GM23338 (cell line): ENCODE measurements around the gene TRPM1. TPM values are rescaled to one million over a fixed set of nuclear protein-coding genes. Genes with fewer than 3 reads are reported as not detected.

ENCODE experiments used
- ATAC-seq: fragments of 200-7000 bp; cut with Tn5 transposase; 3 replicates; pipeline ENCODE4 v1.9.1; 2020
- DNase-seq: peaks from one replicate; pipeline ENCODE4 v3.0.0-alpha.2; 2015; ENCODE audit warnings: low spot score
- H2AFZ ChIP-seq: fragments of 200-600 bp; sonication (generic); 2 replicates; pipeline ENCODE4 v1.8.0; 2016; ENCODE audit warnings: antibody characterized with exemption, mild to moderate bottlenecking, moderate library complexity
- H3F3A ChIP-seq: fragments of 200-600 bp; sonication (generic); replicated peaks from 2 replicates; pipeline ENCODE4 v1.8.0; 2017; ENCODE audit warnings: antibody characterized with exemption, mixed run types, low read depth
- H3K27ac ChIP-seq: fragments of 200-600 bp; sonication (generic); 2 replicates; pipeline ENCODE4 v1.6.1; 2016; ENCODE audit warnings: low read depth
- H3K27me3 ChIP-seq: fragments of 200-600 bp; sonication (generic); 2 replicates; pipeline ENCODE4 v1.8.0; 2016; ENCODE audit warnings: mild to moderate bottlenecking, mixed run types, moderate library complexity; ENCODE audit not compliant: insufficient read depth
- H3K36me3 ChIP-seq: fragments of 200-600 bp; sonication (generic); 2 replicates; pipeline ENCODE4 v1.8.0; 2016; ENCODE audit warnings: mild to moderate bottlenecking; ENCODE audit not compliant: insufficient read depth
- H3K4me1 ChIP-seq: fragments of 200-600 bp; sonication (generic); 2 replicates; pipeline ENCODE4 v1.8.0; 2016; ENCODE audit warnings: mild to moderate bottlenecking, moderate library complexity; ENCODE audit not compliant: insufficient read depth
- H3K4me2 ChIP-seq: fragments of 200-600 bp; sonication (generic); 2 replicates; pipeline ENCODE4 v1.7.1; 2017; ENCODE audit warnings: mixed run types
- H3K4me3 ChIP-seq: fragments of 200-600 bp; sonication (generic); 2 replicates; pipeline ENCODE4 v1.6.1; 2016; ENCODE audit warnings: mixed run types
- H3K79me2 ChIP-seq: fragments of 200-600 bp; sonication (generic); replicated peaks from 2 replicates; pipeline ENCODE4 v1.8.0; 2017; ENCODE audit warnings: mild to moderate bottlenecking; ENCODE audit not compliant: insufficient read depth
- H3K9me2 ChIP-seq: fragments of 200-600 bp; sonication (generic); 2 replicates; pipeline ENCODE4 v1.8.0; 2017; ENCODE audit not compliant: insufficient read depth
- H4K20me1 ChIP-seq: fragments of 200-600 bp; sonication (generic); replicated peaks from 2 replicates; pipeline ENCODE4 v1.8.0; 2017; ENCODE audit warnings: mild to moderate bottlenecking; ENCODE audit not compliant: insufficient read depth
- H3K27ac Mint-ChIP-seq: 2 replicates; pipeline ENCODE4 v1.8.0; 2020; ENCODE audit warnings: inconsistent platforms, mild to moderate bottlenecking, moderate library complexity, mixed read lengths
- H3K27me3 Mint-ChIP-seq: 3 replicates; pipeline ENCODE4 v1.8.0; 2022; ENCODE audit warnings: low read depth, mild to moderate bottlenecking, moderate library complexity, mixed read lengths, inconsistent platforms; ENCODE audit not compliant: insufficient read depth, poor library complexity
- H3K36me3 Mint-ChIP-seq: 3 replicates; pipeline ENCODE4 v1.8.0; 2021; ENCODE audit warnings: low read depth, mild to moderate bottlenecking, inconsistent platforms, moderate library complexity, mixed read lengths
- H3K4me1 Mint-ChIP-seq: 3 replicates; pipeline ENCODE4 v1.8.0; 2020; ENCODE audit warnings: mild to moderate bottlenecking, inconsistent platforms, mixed read lengths
- H3K4me3 Mint-ChIP-seq: 3 replicates; pipeline ENCODE4 v1.8.0; 2021; ENCODE audit warnings: moderate library complexity, mild to moderate bottlenecking, inconsistent platforms, mixed read lengths
- H3K9me3 Mint-ChIP-seq: 3 replicates; pipeline ENCODE4 v1.8.0; 2020; ENCODE audit warnings: moderate library complexity, mild to moderate bottlenecking, inconsistent platforms, mixed read lengths
- CTCF ChIP-seq, 2 experiments: fragments of 200-600 bp in 1 of 2; sonication (generic) in 1 of 2; conservative IDR thresholded peaks; 2 replicates each; pipeline versions ENCODE4 v1.5.1 to v1.6.1; 2016 to 2017; ENCODE audit warnings: antibody characterized with exemption in 2 of 2, low read depth in 2 of 2, mild to moderate bottlenecking in 2 of 2, moderate library complexity in 1 of 2
- ETS1 ChIP-seq: IDR thresholded peaks from 2 replicates; pipeline ENCODE4 v1.6.1; 2016; ENCODE audit warnings: antibody characterized with exemption
- EZH2phosphoT487 ChIP-seq: fragments of 200-600 bp; sonication (generic); IDR thresholded peaks from one replicate; pipeline ENCODE4 v1.8.1; 2018; ENCODE audit warnings: antibody characterized with exemption; ENCODE audit not compliant: unreplicated experiment
- JUNB ChIP-seq: IDR thresholded peaks from one replicate; pipeline ENCODE4 v1.6.1; 2016; ENCODE audit warnings: antibody characterized with exemption; ENCODE audit not compliant: unreplicated experiment
- POLR2AphosphoS5 ChIP-seq: IDR thresholded peaks from 2 replicates; pipeline ENCODE4 v1.6.1; 2016; ENCODE audit warnings: antibody characterized with exemption, low read depth
- ZNF331 ChIP-seq: fragments of 250-450 bp; sonication (Bioruptor Pico); IDR thresholded peaks from 2 replicates; pipeline ENCODE4 v1.5.0; 2020; ENCODE audit warnings: low read depth, mild to moderate bottlenecking, moderate library complexity
- polyA plus RNA-seq: library from polyadenylated mRNA; unstranded; fragments of >200 nt; fragmentation: Nextera tagmentation; extraction: Ambion mirVana; gene quantifications from 2 replicates; pipeline ENCODE4 v1.2.1, GENCODE V29; 2016
- total RNA-seq: library from RNA; depleted of rRNA; stranded (reverse); fragments of >200 nt; shearing (Covaris generic); gene quantifications from 2 replicates; pipeline ENCODE4 v1.2.3, GENCODE V29; 2014

Gene TRPM1
- total and polyA plus RNA-seq, 2 experiments from 2014 or later = 0.19 TPM; not detected in 1

GRCh38 chr15:31136016-31136415, 34.5 kb upstream of the TRPM1 start:
- peaks cover 18% of the 10 kb centered on the region for H3K36me3 Mint-ChIP-seq
- ATAC-seq (peak; percentile 88), DNase-seq (peak; percentile 58)
- no peaks in the 10 kb centered on the region for H3K27me3 ChIP-seq
- no peak overlapping the region for H3K27ac ChIP-seq
- no peak overlapping the region for H3K4me3 ChIP-seq
- H3K9me2 ChIP-seq = no peaks in the 10 kb centered on the region; the same call in 1 of the 2 replicates
- no peaks in the 10 kb centered on the region for H3K36me3 ChIP-seq
- H2AFZ ChIP-seq = 0 out of 2 replicates have a peak overlapping the region, but pooled peaks have one; percentile 6
- no peaks in the 10 kb centered on the region; the same call in 1 of the 2 replicates for H3K4me1 ChIP-seq
- H3K9me3 Mint-ChIP-seq = peaks cover 22% of the 10 kb centered on the region
- H4K20me1 ChIP-seq = no peaks in the 10 kb centered on the region
- TF ChIP-seq EZH2phosphoT487 = no peak
- no peak for TF ChIP-seq ETS1
- no peak for TF ChIP-seq ZNF331 (CRISPR knock-in tag)
- no peak for TF ChIP-seq JUNB
- peak; percentile 49 to 58 for TF ChIP-seq CTCF (conservative IDR thresholded peaks at IDR 0.05; ENCODE audit: low read depth in 2 of 2)
- no peaks in the 10 kb centered on the region for H3F3A ChIP-seq
- H3K4me1 Mint-ChIP-seq = peaks cover 16% of the 10 kb centered on the region
- H3K4me3 Mint-ChIP-seq = no peak overlapping the region
- peaks cover 5% of the 10 kb centered on the region for H3K27me3 Mint-ChIP-seq
- H3K79me2 ChIP-seq = no peaks in the 10 kb centered on the region
- H3K4me2 ChIP-seq = no peak overlapping the region
- no peak overlapping the region for H3K27ac Mint-ChIP-seq

GRCh38 chr15:31135523-31135922, 34.0 kb upstream of the TRPM1 start:
- no peak overlapping the region for H3K4me3 Mint-ChIP-seq
- ATAC-seq (no peak), DNase-seq (no peak)
- TF ChIP-seq CTCF (conservative IDR thresholded peaks at IDR 0.05; ENCODE audit: low read depth in 2 of 2) (no peak), POLR2AphosphoS5 (no peak), JUNB (no peak)
- H3K79me2 ChIP-seq = no peaks in the 10 kb centered on the region
- no peaks in the 10 kb centered on the region for H3F3A ChIP-seq
- H3K9me2 ChIP-seq = no peaks in the 10 kb centered on the region; the same call in 1 of the 2 replicates
- peaks cover 16% of the 10 kb centered on the region for H3K4me1 Mint-ChIP-seq
- H3K27me3 ChIP-seq = no peaks in the 10 kb centered on the region
- 0 out of 2 replicates have a peak overlapping the region, but pooled peaks have one; percentile 6 for H2AFZ ChIP-seq
- H3K27ac Mint-ChIP-seq = no peak overlapping the region
- H3K9me3 Mint-ChIP-seq = peaks cover 22% of the 10 kb centered on the region
- H3K36me3 Mint-ChIP-seq = peaks cover 18% of the 10 kb centered on the region
- no peak overlapping the region for H3K27ac ChIP-seq
- H3K4me1 ChIP-seq = no peaks in the 10 kb centered on the region; the same call in 1 of the 2 replicates
- no peaks in the 10 kb centered on the region for H3K36me3 ChIP-seq
- H4K20me1 ChIP-seq = no peaks in the 10 kb centered on the region
- no peak overlapping the region for H3K4me3 ChIP-seq
- peaks cover 6% of the 10 kb centered on the region for H3K27me3 Mint-ChIP-seq
- no peak overlapping the region for H3K4me2 ChIP-seq
